WTC11 (cell line): ENCODE results near the gene CD96. TPM values are rescaled to one million over a fixed set of nuclear protein-coding genes. Genes with fewer than 3 reads are reported as not detected.

Experiments used
- ATAC-seq: fragments of 200-7000 bp; cut with Tn5 transposase; 2 replicates; pipeline ENCODE4 v1.10.0; 2021; ENCODE audit warnings: mild to moderate bottlenecking, moderate library complexity
- CTCF ChIA-PET: fragments of 300-600 bp; sonication (Branson Sonifier 250); formaldehyde crosslinking; loops from one replicate; lab custom pipeline; 2021; ENCODE audit warnings: antibody characterized with exemption; lab: Charles Lee
- POLR2A ChIA-PET: fragments of 350-600 bp; sonication (Branson Sonifier 250); formaldehyde crosslinking; loops from one replicate; lab custom pipeline; 2021; ENCODE audit warnings: antibody characterized with exemption; lab: Charles Lee
- DNase-seq: peaks from one replicate; pipeline ENCODE4 v3.0.0; 2021; ENCODE audit warnings: low spot score
- H3K27ac Mint-ChIP-seq: 2 replicates; pipeline ENCODE4 v1.8.0; 2021; ENCODE audit warnings: mixed read lengths
- H3K27me3 Mint-ChIP-seq: 2 replicates; pipeline ENCODE4 v1.8.0; 2021; ENCODE audit warnings: low read depth, mild to moderate bottlenecking, moderate library complexity, mixed read lengths
- H3K36me3 Mint-ChIP-seq: 2 replicates; pipeline ENCODE4 v1.8.0; 2021; ENCODE audit warnings: mixed read lengths
- H3K4me1 Mint-ChIP-seq: 2 replicates; pipeline ENCODE4 v1.8.0; 2022; ENCODE audit warnings: mixed read lengths
- H3K4me3 Mint-ChIP-seq: 2 replicates; pipeline ENCODE4 v1.8.0; 2021; ENCODE audit warnings: mild to moderate bottlenecking, moderate library complexity, mixed read lengths
- H3K9me3 Mint-ChIP-seq: 2 replicates; pipeline ENCODE4 v1.8.0; 2021; ENCODE audit warnings: mixed read lengths
- ARID4B ChIP-seq: sonication (generic); formaldehyde crosslinking; IDR thresholded peaks from 2 replicates; pipeline ENCODE4 v1.8.0; 2023; ENCODE audit warnings: missing genetic modification reagents, mild to moderate bottlenecking, borderline replicate concordance
- ATF1 ChIP-seq: sonication (generic); formaldehyde crosslinking; IDR thresholded peaks from 2 replicates; pipeline ENCODE4 v1.8.1; 2023; ENCODE audit warnings: mild to moderate bottlenecking, moderate library complexity, missing genetic modification reagents
- CDX4 ChIP-seq: fragments of 250-450 bp; sonication (Bioruptor Pico); IDR thresholded peaks from 2 replicates; pipeline ENCODE4 v1.9.0; 2021; ENCODE audit warnings: moderate library complexity, mild to moderate bottlenecking, inconsistent platforms, borderline replicate concordance
- CREM ChIP-seq: sonication (generic); formaldehyde crosslinking; IDR thresholded peaks from 2 replicates; pipeline ENCODE4 v1.8.1; 2022; ENCODE audit warnings: mild to moderate bottlenecking, missing genetic modification reagents, moderate library complexity
- ELF4 ChIP-seq: sonication (generic); formaldehyde crosslinking; IDR thresholded peaks from 2 replicates; pipeline ENCODE4 v1.8.1; 2022; ENCODE audit warnings: low read depth, mild to moderate bottlenecking, moderate library complexity, missing genetic modification reagents
- ERG ChIP-seq: fragments of 250-450 bp; sonication (Bioruptor Pico); IDR thresholded peaks from 2 replicates; pipeline ENCODE4 v1.8.0; 2021; ENCODE audit warnings: mild to moderate bottlenecking
- ETV6 ChIP-seq: sonication (generic); formaldehyde crosslinking; IDR thresholded peaks from 2 replicates; pipeline ENCODE4 v1.8.1; 2022; ENCODE audit warnings: mild to moderate bottlenecking, missing genetic modification reagents
- GABPB1 ChIP-seq: sonication (generic); formaldehyde crosslinking; IDR thresholded peaks from 2 replicates; pipeline ENCODE4 v1.8.1; 2023; ENCODE audit warnings: mild to moderate bottlenecking, missing genetic modification reagents
- GTF2I ChIP-seq: fragments of 250-450 bp; sonication (Bioruptor Pico); conservative IDR thresholded peaks from 2 replicates; pipeline ENCODE4 v1.4.0; 2021; ENCODE audit warnings: mild to moderate bottlenecking
- IRF2 ChIP-seq: sonication (generic); formaldehyde crosslinking; IDR thresholded peaks from 2 replicates; pipeline ENCODE4 v1.8.0; 2022; ENCODE audit warnings: low read depth, missing genetic modification reagents, borderline replicate concordance
- MAX ChIP-seq: sonication (generic); formaldehyde crosslinking; IDR thresholded peaks from 2 replicates; pipeline ENCODE4 v1.8.0; 2022; ENCODE audit warnings: mild to moderate bottlenecking, missing genetic modification reagents
- NR3C1 ChIP-seq: sonication (generic); formaldehyde crosslinking; conservative IDR thresholded peaks from 2 replicates; pipeline ENCODE4 v1.8.1; 2023; ENCODE audit warnings: low read depth, mild to moderate bottlenecking, missing genetic modification reagents
- PREB ChIP-seq: sonication (generic); formaldehyde crosslinking; IDR thresholded peaks from 2 replicates; pipeline ENCODE4 v1.8.1; 2022; ENCODE audit warnings: mild to moderate bottlenecking, missing genetic modification reagents, moderate library complexity, borderline replicate concordance
- USF2 ChIP-seq: sonication (generic); formaldehyde crosslinking; IDR thresholded peaks from 2 replicates; pipeline ENCODE4 v1.8.1; 2023; ENCODE audit warnings: mild to moderate bottlenecking, missing genetic modification reagents, moderate library complexity
- ZBTB43 ChIP-seq: sonication (generic); formaldehyde crosslinking; IDR thresholded peaks from 2 replicates; pipeline ENCODE4 v1.8.1; 2023; ENCODE audit warnings: mild to moderate bottlenecking, missing genetic modification reagents
- ZMAT4 ChIP-seq: fragments of 250-450 bp; sonication (Bioruptor Pico); IDR thresholded peaks from 2 replicates; pipeline ENCODE4 v1.9.0; 2021; ENCODE audit warnings: mild to moderate bottlenecking
- ZNF138 ChIP-seq: sonication (generic); formaldehyde crosslinking; conservative IDR thresholded peaks from 2 replicates; pipeline ENCODE4 v1.8.1; 2022; ENCODE audit warnings: mild to moderate bottlenecking, moderate library complexity, missing genetic modification reagents
- ZNF219 ChIP-seq: sonication (generic); formaldehyde crosslinking; IDR thresholded peaks from 2 replicates; pipeline ENCODE4 v1.8.0; 2023; ENCODE audit warnings: missing genetic modification reagents, mild to moderate bottlenecking, borderline replicate concordance
- ZNF263 ChIP-seq: sonication (generic); formaldehyde crosslinking; IDR thresholded peaks from 2 replicates; pipeline ENCODE4 v1.8.1; 2022; ENCODE audit warnings: low read depth, mild to moderate bottlenecking, moderate library complexity, missing genetic modification reagents
- ZNF423 ChIP-seq: fragments of 250-450 bp; sonication (Bioruptor Pico); IDR thresholded peaks from 2 replicates; pipeline ENCODE4 v2.1.2; 2022; ENCODE audit warnings: mild to moderate bottlenecking, moderate library complexity
- ZNF425 ChIP-seq: fragments of 250-450 bp; sonication (Bioruptor Pico); conservative IDR thresholded peaks from 2 replicates; pipeline ENCODE4 v1.9.0; 2021; ENCODE audit warnings: mild to moderate bottlenecking
- total RNA-seq: library from RNA; stranded (reverse); gene quantifications from 3 replicates; pipeline ENCODE4 v1.2.3, GENCODE V29; 2021

CD96 gene
- total RNA-seq, 1 experiment from 2014 or later: 0.33 TPM

- Mint-ChIP-seq H3K27me3 (no peaks in the 10 kb centered on the region), H3K4me1 (no peaks in the 10 kb centered on the region), H3K4me3 (no peak overlapping the region), H3K9me3 (no peaks in the 10 kb centered on the region), H3K36me3 (no peaks in the 10 kb centered on the region)
- POLR2A ChIA-PET: no interaction called here
- CTCF ChIA-PET: no interaction called here
- DNase-seq (no peak), ATAC-seq (no peak)
- TF ChIP-seq CREM (CRISPR knock-in tag) (no peak), ATF1 (CRISPR knock-in tag) (no peak), ZMAT4 (CRISPR knock-in tag) (no peak), IRF2 (no peak), PREB (no peak), ZNF425 (CRISPR knock-in tag) (no peak), ZNF138 (CRISPR knock-in tag) (no peak), ZNF423 (CRISPR knock-in tag) (no peak)
- TF ChIP-seq, all 79 proteins: peak for 0
- no peak overlapping the region for H3K27ac Mint-ChIP-seq
Observed at GRCh38 chr3:111548092-111548491, 6.1 kb downstream of the CD96 start.

- H3K4me3 Mint-ChIP-seq: no peak overlapping the region
- TF ChIP-seq CREM (CRISPR knock-in tag) (no peak), ELF4 (CRISPR knock-in tag) (no peak), USF2 (CRISPR knock-in tag) (no peak), GABPB1 (CRISPR knock-in tag) (no peak), ETV6 (no peak), ERG (CRISPR knock-in tag) (no peak), MAX (no peak), ZNF423 (CRISPR knock-in tag) (no peak), GTF2I (CRISPR knock-in tag) (no peak), ZBTB43 (CRISPR knock-in tag) (no peak), CDX4 (no peak), ZNF263 (no peak), ZNF219 (CRISPR knock-in tag) (no peak), ARID4B (CRISPR knock-in tag) (no peak), NR3C1 (CRISPR knock-in tag) (no peak)
Observed at GRCh38 chr3:111548756-111549155, 6.8 kb downstream of the CD96 start.

More at GRCh38 chr3:111548756-111549155, 6.8 kb downstream of the CD96 start:
- Mint-ChIP-seq H3K27ac (no peak overlapping the region), H3K36me3 (no peaks in the 10 kb centered on the region), H3K4me1 (no peaks in the 10 kb centered on the region), H3K9me3 (no peaks in the 10 kb centered on the region), H3K27me3 (no peaks in the 10 kb centered on the region)
- POLR2A ChIA-PET: no interaction called here
- no peak for DNase-seq
- CTCF ChIA-PET: interaction anchor here (0.6 kb wide), 2 partner anchors 1529 to 1618 kb away, joined by 3 read pairs; no protein-coding TSS in a partner anchor
- ATAC-seq: no peak
